Ramos (cell line): ENCODE results near the gene GNAL.

Experiments
- in situ Hi-C: fragments of 300-500 bp; cut with MboI; formaldehyde crosslinking; loops from one replicate; pipeline ENCODE4 v1.14.3; 2022; ENCODE audit warnings: low sequenced_read_pairs; ENCODE audit not compliant: unreplicated experiment

GNAL gene

DNA sequence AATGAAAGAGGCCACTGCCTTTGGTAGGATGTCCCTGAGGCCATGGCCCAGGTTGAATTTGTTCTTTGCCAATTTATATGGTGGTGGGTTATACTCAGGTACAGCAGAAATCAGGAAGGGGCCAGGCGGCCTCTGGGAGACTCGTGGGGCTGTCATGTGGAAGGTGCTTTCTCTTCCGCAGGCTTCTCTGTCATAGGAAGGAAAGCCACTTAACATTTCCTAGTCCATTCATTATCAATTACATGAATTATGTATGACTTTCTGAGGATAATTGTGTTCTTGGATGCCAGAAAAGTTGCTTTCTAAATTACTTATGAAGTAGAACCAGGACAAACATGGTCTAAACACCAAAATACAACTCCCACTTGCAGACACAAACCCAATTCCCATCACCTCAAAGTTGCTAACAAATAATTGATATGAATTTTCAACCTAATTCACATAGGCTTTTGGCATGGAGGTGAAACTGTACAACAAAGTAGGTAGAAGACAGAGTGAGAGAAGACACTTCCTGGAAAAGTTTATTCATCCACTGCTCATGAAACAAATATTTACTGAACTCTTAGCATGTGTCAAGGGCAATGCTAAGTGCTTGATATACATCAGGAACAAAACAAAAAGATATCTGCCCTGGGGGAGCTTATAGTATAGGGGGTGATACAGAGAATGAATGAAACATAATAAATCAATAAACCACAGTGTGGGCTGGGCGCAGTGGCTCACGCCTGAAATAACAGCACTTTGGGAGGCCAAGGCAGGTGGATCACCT lies 111.7 kb downstream of the GNAL start:
- in situ Hi-C loops: no loop called here

DNA sequence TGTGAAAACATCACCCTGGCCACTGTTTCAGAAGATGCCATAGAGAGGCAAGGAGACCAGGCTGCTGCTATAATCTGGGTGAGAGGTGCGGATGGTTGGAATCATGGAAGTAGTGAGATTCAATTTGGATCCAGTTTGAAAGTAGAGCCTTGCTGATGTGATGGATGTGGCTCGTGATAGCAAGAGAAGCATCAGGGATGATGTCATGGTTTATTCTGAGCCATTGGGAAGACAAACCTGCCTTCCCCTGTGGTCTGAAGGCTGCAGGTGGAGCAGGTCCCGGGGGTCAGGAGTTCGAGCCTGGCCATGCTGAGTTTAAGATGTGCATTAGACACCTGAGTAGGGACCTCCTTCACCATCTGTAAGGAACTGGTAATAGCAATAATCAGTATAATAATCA lies 112.5 kb downstream of the GNAL start:
- in situ Hi-C loops: no loop called here

DNA sequence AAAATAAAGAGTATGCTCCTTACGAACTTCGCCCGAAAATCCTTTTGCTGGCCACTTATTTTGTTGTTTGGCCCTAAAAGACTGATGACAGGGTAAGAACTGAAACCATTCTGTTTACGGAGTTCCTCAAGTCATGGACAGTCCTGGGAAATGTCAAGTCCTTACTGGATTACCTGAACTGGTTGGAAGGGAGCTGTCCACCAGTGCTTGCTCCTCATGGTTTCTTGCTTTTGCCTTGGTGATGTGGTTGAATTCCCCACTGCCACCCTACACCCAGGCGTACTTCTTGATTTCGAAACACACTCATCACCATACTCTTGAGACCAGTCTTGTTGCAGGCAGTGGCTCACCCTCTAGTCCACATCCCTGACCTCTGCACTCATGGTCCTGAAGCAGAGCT lies 113.1 kb downstream of the GNAL start:
- in situ Hi-C loops: no loop called here

DNA sequence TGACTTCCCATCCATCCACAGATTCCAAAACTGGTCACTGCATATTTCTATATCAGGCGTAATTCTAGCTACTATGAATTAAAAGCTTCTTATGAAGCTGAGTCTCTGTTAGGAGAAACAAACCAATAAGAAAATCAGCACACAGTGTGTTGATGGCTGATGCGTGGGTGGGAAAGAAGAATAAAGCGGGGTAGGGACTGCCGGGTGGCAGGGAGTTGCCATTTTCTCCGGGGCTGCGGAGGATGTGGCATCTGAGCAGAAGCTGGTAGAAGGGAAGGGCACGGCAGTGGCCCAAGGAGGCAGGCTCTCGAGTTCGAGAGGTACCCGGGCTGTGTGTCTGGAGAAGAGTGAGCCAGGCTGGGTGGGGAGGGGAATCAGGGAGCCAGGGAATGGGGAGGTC lies 113.5 kb downstream of the GNAL start:
- in situ Hi-C loops: no loop called here

DNA sequence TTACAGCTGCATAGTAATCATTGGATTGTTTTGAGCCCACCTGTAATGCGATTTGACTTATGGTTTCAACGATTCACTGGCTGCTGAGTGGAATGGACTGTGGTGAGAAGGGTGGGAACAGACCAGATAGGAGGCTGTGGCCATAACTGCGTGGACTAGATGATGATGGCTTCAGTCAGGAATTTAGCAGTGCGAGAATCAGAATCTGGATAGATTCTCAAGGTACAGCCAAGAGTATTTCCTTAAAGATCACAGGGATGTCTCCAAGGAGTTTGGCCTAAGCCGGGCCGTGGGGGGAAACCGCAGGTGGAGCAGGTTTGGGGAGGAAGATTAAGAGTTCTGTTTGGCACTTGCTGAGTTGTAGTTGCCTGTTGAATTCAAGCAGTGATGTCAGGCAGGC lies 118.2 kb downstream of the GNAL start:
- in situ Hi-C loops: no loop called here

DNA sequence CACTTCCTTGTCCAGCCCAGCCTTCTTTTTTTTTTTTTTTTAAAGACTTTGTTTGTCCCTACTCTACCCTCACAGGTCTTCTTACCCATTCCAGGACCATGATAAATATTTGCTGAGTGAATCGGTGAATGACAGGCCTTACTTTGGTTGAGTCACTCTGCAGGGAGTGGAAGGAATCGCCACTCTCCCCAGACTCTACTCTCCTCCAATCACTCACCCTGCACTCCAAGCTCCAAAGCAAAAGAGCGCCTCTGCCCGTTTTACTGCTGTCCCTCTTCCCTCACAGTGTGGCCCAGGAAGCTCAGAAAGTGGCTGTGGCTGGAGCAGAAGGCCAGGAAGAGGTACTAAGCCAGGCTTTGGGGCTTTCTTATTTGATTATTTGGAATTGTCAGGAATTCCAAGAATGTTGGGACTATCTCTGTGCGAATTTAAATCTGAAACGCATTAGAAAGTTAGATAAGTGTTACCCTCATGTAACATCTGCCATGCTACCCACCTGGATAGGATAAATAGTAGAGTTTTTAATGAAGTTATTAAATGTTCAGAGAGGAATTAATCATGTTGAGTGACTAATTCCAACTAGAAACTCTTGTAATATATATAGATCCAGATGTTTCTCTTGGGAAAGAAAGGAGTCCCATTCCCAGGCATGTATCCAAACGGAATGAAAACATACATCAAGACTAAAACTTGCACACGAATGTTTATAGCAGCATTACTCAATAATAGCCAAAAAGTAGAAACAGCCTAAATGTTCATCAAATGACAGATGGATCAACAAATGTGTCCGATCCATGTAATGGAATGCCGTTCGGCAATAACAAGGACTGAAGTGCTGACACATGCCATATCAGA lies 119.2 kb downstream of the GNAL start:
- in situ Hi-C loops: no loop called here

DNA sequence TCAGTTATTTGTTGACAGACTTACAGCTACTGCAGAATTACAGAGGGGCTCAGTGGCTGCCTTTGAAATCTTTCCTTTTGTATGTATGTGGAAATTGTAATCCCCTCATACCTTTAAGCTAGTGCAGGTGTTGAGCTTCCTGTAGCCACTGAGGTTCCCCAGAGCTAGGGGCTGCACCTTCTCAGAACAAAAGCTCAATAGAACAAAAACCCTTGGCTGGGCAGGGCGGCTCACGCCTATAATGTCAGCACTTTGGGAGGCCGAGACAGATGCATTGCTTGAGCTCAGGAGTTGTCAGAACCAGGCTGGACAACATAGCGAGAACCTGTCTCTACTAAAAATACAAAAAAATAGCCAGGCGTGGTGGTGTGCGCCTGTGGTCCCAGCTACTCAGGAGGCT lies 120.8 kb downstream of the GNAL start:
- in situ Hi-C loops: no loop called here

DNA sequence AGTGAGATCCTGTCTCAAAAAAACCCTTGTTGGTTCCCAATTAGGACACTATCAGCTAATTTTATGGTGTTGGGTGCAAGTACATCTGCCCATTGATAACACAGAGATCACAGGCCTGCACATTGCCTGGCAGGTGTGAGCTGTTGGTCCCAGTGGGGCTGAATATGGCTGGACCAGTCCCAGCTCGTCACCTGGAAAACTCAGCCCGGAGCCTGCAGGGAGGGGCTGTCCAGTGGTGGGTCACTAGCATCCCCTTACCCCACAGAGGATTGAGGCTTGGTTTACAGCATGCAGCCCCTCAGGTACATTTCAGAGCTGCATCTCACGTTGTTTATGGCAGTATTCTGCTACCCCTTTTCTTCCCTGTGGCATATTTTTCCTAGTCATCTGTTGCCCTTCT lies 121.3 kb downstream of the GNAL start:
- in situ Hi-C loops: no loop called here

DNA sequence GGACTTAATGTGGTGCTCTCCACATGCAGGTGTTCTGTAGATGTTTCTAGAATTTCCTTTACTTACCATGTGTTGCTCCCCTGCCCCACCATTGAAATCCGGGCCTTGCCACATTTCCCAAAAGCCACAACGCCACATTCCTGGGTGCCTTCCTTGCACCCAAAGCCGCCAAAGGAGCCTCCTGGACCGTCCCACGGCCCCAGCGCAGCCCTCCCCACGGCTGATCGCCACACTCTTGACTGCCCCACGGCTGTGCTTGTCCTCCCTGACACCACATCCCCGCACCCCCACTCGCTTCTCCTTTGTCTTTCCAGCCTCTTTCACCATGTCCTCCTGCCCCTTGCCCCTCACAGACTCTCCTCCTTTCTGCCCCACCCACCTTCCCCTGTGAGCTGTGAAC lies 121.9 kb downstream of the GNAL start:
- in situ Hi-C loops: no loop called here

DNA sequence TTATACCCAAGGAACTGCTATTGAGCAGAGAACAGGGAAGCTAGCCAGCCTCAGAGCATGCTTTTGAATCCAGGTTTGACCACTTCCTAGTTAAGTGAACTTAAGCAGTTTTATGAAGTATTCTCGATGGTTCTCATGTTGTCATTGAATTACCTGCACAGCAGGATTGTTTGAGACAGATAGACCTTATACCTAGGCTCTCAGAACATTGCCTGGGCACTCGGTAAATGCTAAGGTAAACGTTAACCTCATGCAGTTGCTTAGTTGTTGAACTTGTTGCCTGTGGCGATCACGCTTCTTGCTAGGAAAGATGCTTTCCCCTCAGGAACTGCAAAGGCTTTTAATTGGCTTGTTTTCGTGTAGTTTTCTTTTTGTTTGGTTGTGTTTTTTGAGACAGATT lies 128.2 kb downstream of the GNAL start:
- in situ Hi-C loops: no loop called here

DNA sequence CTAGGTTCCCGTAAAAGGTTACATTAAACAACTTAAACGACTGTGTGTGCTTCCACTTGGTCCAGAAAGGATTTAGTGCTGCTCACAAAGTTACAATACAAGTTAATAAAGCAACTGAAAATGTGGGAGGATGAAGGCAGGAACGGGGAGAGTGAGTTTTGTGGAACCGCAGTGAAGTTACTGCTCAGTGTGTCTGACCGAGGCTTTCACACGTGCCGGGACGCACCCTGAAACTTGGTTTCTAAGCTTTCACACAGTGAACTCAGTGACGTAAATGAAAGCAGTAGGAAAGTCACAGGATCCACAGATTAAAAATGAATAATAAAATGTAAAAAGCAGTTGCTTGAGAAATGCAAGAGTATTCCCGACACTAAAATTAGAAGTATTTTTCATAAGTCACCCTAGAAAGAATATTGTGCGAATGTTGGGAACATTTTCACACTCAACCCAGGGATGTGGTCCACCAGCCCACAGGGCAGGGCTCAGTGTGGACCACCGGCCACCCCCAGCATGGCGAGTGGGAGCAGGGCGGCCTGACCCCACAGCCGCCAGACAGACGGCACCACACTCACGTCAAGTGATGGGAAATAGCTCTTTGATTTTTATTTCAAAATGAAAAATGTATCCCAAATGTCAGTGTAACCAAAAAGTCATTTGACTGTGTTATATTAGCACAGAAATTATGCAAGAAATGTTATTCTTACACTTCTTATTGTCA lies 129.6 kb downstream of the GNAL start:
- in situ Hi-C loops: no loop called here

DNA sequence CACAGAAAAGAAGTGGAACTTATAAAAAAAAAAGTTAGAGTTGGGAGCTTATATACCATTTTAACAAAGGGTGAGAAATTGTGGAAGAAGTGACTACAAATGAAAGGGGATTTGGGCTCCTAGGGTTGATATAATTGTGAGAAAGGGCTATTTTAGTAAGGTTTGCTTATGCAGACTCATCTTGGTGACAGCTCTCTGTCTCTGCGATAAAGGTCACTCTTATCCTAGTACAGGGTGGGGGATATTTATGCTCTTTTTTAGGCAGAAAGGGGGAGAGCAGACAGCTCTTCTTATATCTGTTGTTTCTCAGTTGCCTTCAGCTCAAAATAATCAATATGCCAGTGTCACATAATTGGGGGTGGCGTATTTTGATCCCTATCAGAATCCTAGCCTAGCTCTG lies 130.9 kb downstream of the GNAL start:
- in situ Hi-C loops: no loop called here

DNA sequence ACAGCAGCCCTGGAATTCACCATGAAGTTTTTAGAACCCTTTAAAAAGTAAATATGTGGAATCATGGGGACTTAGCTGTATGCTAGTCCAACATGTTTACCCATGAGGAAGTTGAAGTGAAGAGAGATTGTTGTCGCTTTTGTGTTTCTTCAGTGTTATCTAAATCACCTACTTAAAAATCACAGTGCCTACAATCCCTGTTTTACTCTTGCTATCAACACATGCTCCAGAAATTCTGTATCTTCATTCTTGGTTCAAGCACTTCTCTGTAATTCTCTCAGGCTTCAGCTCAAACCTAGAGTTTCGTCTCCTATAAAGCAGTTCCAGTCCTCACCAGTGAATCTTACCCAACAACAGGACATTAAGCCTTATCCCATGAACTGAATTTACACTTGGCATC lies 131.6 kb downstream of the GNAL start:
- in situ Hi-C loops: no loop called here

DNA sequence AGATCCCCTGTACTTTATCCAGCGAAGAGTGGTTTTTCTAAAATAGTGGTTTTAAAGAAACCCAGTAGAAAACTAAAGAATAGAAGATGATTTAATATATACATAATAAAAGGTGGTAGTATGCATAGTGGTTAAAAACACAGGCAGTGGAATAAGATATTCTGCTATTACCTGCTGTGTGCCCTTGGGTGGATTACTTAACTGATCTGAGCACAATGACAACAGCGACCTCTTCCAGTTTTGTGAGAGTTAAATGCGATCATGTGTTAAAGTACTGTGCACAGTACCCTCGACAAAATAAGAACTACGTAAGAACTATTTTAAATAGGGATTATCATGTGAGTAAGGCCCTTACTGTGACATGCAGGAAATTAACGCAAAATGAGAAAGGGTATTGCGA lies 132.1 kb downstream of the GNAL start:
- in situ Hi-C loops: no loop called here

DNA sequence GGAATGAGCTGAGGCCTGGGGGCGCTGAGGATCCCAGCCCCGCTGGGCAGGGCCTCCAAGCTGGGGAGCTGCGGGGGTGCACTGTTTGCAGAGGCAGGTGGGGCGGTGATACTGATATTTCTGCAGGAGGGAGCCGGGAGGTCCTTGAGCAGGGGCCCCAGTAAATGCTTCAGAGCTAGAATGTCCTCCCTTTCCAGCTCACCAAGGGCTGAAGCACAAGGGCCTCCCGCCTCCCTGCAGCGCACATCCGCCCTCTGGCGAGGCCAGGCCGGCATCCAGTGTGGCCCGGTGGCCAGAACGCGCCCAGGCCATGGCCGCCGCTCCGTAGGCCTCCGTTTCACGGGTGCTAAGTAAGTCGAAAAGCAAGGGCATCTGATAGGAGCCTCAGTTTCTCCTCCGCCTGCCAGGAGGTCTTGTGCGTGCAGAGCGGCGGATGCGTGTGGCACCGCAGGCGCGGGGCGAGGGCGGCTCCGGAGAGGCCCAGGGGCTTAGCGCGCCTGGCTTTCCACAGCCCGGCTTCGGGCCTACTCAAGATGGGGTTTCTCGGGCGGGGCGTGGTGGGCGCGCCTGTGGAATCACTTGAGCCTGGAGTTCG lies 132.7 kb downstream of the GNAL start:
- in situ Hi-C loops: no loop called here

DNA sequence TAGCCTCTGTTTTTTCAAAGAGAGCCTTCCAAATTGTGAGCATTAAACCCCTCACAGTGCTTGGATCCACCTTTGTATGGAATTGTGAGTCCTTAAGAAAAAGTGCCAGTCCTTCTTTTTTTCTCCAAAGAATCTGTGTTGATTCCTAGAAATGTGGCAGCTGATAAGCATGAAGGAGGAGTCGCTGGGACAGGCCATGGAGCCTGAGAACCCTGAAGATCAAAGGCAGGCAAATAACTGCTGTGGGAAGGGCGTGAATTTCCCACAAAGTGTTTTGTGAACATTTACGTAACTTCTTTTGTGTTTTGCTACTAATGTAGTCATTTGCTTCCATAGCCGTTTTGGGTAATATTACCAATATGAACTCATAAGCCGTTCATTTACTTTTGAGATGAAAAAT lies 134.5 kb downstream of the GNAL start:
- in situ Hi-C loops: no loop called here

DNA sequence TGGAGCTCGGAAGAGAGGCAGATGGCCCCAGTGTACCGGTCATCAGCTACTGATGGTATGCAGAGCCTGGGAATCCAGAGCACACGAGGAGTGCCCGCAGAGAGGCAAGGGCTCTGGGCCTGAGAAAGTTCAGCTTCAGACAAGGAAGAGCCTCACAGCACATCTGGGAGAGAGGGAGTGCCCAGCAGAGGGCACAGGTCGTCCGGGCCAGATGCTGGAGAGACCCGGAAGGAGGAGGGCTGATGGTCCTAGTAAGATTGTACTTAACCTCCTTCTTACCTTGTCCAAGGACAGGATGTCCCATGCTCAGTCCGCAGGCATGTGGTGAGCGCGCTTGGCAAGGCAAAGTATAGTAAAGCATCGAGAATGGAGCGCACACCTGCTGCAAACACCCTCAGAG lies 137.8 kb downstream of the GNAL start:
- in situ Hi-C loops: no loop called here

DNA sequence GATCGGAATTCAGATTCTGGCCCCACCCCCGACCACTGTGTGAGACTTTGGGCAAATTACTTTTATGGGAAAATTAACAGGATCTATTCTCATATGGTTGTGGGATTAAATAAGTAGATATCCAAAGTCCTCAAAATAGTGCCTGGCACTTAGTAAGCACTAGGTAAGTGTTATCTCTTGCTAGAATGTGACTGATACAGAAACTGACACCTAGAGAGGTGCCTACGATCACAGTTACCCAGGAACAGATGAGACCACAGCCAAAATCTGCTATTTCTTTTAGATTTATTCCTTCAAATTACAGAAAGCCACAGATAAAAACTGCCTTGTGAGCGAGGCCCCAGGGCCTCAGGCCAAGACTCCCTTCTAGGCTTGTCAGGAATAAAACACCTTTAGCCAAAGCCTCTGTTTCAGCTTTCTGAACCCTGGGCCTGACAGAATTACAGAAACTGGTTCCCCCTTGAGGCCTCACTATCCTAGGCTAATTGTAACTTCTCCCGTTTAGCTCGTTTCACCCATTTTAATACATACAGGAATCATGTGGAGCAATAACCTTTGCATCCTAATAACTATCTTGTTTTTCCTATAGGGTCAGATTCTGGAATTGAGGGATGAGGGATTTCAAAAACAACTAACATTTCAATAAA lies 139.8 kb downstream of the GNAL start:
- in situ Hi-C loops: no loop called here

DNA sequence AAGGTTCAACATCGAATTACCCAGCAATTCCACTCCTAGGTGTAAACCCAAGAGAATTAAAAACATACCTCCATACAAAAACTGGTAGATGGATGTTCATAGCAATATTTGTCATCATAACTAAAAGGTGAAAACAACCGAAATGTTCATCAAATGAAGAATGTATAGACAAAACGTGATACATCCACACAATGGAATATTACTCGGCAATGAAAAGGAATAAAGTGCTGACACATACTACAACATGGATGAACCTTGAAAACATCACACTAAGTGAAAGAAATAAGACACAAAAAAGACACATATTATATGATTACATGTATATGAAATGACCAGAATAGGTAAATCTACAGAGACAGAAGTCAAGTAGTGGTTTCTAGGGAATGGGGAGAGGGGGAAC lies 141.5 kb downstream of the GNAL start:
- in situ Hi-C loops: no loop called here

DNA sequence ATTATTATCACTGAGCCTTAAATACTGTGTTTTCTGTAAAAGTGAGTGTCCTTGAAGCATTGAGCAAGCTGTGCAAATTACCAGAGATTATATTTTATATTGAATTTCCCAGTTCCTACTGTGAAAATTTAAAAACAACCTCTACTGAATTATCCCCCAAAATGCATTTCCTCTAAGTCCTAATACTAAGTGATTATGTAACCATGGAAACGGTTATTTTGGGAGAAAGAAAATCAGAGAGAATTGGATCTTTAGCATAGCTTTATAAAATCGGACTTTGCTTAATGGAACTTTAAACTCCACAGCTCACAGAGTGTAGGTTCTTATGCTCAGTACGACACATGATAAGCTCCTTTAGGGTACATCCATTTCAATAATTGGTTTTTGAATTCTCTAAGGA lies 142.9 kb downstream of the GNAL start:
- in situ Hi-C loops: no loop called here
